ENCODE results near the gene MAP7D3. TPM values are rescaled to one million over a fixed set of nuclear protein-coding genes. Genes with fewer than 3 reads are reported as not detected.
A peak's percentile ranks its signal among the peaks of the same experiment; 100 is the strongest.

The MAP7D3 gene
- polyA plus RNA-seq, 1 experiment: 15.7 TPM

- Histone ChIP-seq H3K4me3 (ENCODE audit: low read depth, low read length) (no peak overlapping the region), H3K27me3 (ENCODE audit: control insufficient read depth, insufficient read depth, low read length) (no peaks in the 10 kb centered on the region), H3K36me3 (ENCODE audit: control insufficient read depth, insufficient read depth, low read length) (no peaks in the 10 kb centered on the region)
- no peak for DNase-seq (ENCODE audit: low read depth)
- TF ChIP-seq, protein P1, sequence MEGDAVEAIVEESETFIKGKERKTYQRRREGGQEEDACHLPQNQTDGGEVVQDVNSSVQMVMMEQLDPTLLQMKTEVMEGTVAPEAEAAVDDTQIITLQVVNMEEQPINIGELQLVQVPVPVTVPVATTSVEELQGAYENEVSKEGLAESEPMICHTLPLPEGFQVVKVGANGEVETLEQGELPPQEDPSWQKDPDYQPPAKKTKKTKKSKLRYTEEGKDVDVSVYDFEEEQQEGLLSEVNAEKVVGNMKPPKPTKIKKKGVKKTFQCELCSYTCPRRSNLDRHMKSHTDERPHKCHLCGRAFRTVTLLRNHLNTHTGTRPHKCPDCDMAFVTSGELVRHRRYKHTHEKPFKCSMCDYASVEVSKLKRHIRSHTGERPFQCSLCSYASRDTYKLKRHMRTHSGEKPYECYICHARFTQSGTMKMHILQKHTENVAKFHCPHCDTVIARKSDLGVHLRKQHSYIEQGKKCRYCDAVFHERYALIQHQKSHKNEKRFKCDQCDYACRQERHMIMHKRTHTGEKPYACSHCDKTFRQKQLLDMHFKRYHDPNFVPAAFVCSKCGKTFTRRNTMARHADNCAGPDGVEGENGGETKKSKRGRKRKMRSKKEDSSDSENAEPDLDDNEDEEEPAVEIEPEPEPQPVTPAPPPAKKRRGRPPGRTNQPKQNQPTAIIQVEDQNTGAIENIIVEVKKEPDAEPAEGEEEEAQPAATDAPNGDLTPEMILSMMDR (IDR thresholded peaks at IDR 0.05; ENCODE audit: insufficient read depth, low read depth, low read length): no peak
- ChIA-PET POLR2A (no interaction called here), CTCF (interaction anchor here (0.6 kb wide), 1 partner anchor 1167 kb away, joined by 3 read pairs; no protein-coding TSS in a partner anchor)
Observed at GRCh38 chrX:136275553-136275952, 24.4 kb upstream of the MAP7D3 start.

DNA sequence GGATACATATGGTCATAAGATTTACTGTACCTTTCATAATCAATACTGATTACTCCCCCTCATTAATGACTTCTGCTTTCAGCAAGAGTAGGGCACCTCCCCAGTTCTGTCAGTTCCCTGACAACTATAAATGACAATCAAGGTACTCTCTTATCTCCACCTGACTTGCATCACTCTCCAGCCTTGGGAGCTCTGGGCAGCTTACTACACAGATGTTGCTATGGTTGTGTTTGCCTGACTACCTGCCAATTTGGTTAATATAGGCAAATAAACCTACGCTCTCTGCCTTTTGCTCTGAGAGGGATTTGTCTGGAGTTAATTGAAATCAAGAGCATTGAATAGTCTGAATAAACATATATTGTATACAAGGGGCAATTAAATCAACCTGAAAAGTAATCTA lies 22.8 kb upstream of the MAP7D3 start:
- H3K27me3 ChIP-seq (ENCODE audit: control insufficient read depth, insufficient read depth, low read length): no peaks in the 10 kb centered on the region
- H3K4me3 ChIP-seq (ENCODE audit: low read depth, low read length): no peak overlapping the region
- TF ChIP-seq, protein P1 (IDR thresholded peaks at IDR 0.05; ENCODE audit: insufficient read depth, low read depth, low read length): no peak
- DNase-seq (ENCODE audit: low read depth): no peak
- no peaks in the 10 kb centered on the region for H3K36me3 ChIP-seq (ENCODE audit: control insufficient read depth, insufficient read depth, low read length)
- ChIA-PET POLR2A (no interaction called here), CTCF (no interaction called here)

- no peaks in the 10 kb centered on the region for H3K27me3 ChIP-seq (ENCODE audit: control insufficient read depth, insufficient read depth, low read length)
- TF ChIP-seq, protein P1 (IDR thresholded peaks at IDR 0.05; ENCODE audit: insufficient read depth, low read depth, low read length): 0 out of 2 replicates have a peak, but pooled peaks have one; percentile 16
- no peaks in the 10 kb centered on the region for H3K36me3 ChIP-seq (ENCODE audit: control insufficient read depth, insufficient read depth, low read length)
- DNase-seq (ENCODE audit: low read depth): no peak
- ChIA-PET CTCF (interaction anchor here (0.9 to 1.6 kb wide), 5 partner anchors 10 to 244 kb away, joined by 3 to 5 read pairs (median 4); no protein-coding TSS in a partner anchor), POLR2A (no interaction called here)
- H3K4me3 ChIP-seq (ENCODE audit: low read depth, low read length): no peak overlapping the region
Observed at GRCh38 chrX:136272325-136272724, 21.1 kb upstream of the MAP7D3 start.

GRCh38 chrX:136271300-136271699 lies 20.1 kb upstream of the MAP7D3 start:
- ChIA-PET CTCF (interaction anchor here (0.6 to 1.6 kb wide), 4 partner anchors 48 to 243 kb away, joined by 3 to 5 read pairs (median 4); no protein-coding TSS in a partner anchor), POLR2A (interaction anchor here (0.6 kb wide), 1 partner anchor 294 kb away, joined by 7 read pairs; no protein-coding TSS in a partner anchor)
- Histone ChIP-seq H3K4me3 (ENCODE audit: low read depth, low read length) (no peak overlapping the region), H3K36me3 (ENCODE audit: control insufficient read depth, insufficient read depth, low read length) (no peaks in the 10 kb centered on the region), H3K27me3 (ENCODE audit: control insufficient read depth, insufficient read depth, low read length) (no peaks in the 10 kb centered on the region)
- DNase-seq (ENCODE audit: low read depth): no peak
- TF ChIP-seq, protein P1 (IDR thresholded peaks at IDR 0.05; ENCODE audit: insufficient read depth, low read depth, low read length): no peak

DNA sequence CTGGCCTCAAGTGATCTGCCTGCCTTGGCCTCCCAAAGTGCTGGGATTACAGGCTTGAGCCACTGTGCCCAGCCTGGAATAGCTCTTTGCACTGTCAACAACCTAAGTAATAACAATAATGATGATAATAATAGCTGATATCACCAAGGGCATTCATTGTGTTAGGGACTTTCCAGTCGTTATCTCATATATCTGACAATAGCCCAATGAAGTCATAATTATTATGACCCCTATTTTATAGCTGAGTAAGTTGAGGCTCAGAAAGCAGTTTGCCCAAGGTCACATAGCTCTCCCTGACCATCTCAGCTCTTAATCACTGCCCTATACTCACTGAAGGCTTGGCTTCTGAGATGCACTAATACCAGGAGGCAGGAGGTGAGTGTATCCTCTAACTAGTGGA lies 18.7 kb upstream of the MAP7D3 start:
- TF ChIP-seq, protein P1 (IDR thresholded peaks at IDR 0.05; ENCODE audit: insufficient read depth, low read depth, low read length): no peak
- ChIA-PET POLR2A (no interaction called here), CTCF (interaction anchor here (1.2 to 4.3 kb wide), 3 partner anchors 74 to 241 kb away, joined by 3 to 34 read pairs (median 10); no protein-coding TSS in a partner anchor)
- H3K27me3 ChIP-seq (ENCODE audit: control insufficient read depth, insufficient read depth, low read length): no peaks in the 10 kb centered on the region
- H3K36me3 ChIP-seq (ENCODE audit: control insufficient read depth, insufficient read depth, low read length): no peaks in the 10 kb centered on the region
- no peak overlapping the region for H3K4me3 ChIP-seq (ENCODE audit: low read depth, low read length)
- no peak for DNase-seq (ENCODE audit: low read depth)
